GM12801 (cell line): ENCODE data around the gene KIN.

Experiments used
- CTCF ChIP-seq: IDR thresholded peaks from one replicate; pipeline ENCODE4 v1.5.1; 2011; ENCODE audit warnings: control low read depth; ENCODE audit not compliant: insufficient read length; ENCODE audit errors: extremely low read depth

KIN gene

GRCh38 chr10:7787857-7788638 is at the start of gene KIN, which contains the start of gene ATP5F1C:
Gene KIN, minus strand, starts transcription at chr10:7787993. Its CDS starts 60 bp downstream, at chr10:7787933.
Gene ATP5F1C, plus strand, starts transcription at chr10:7788177. Its CDS starts 31 bp downstream, at chr10:7788208.
- no peak for TF ChIP-seq CTCF

GRCh38 chr10:7836571-7836970 is 48.8 kb upstream of the KIN start:
- no peak for TF ChIP-seq CTCF

GRCh38 chr10:7834262-7834661 is 46.5 kb upstream of the KIN start:
- TF ChIP-seq CTCF: no peak

GRCh38 chr10:7833210-7833609 is 45.4 kb upstream of the KIN start:
- TF ChIP-seq CTCF: no peak

- no peak for TF ChIP-seq CTCF
Observed at GRCh38 chr10:7832060-7832459, 44.3 kb upstream of the KIN start.

- TF ChIP-seq CTCF: no peak
Observed at GRCh38 chr10:7829289-7829834, 41.6 kb upstream of the KIN start.

- no peak for TF ChIP-seq CTCF
Observed at GRCh38 chr10:7826971-7827370, 39.2 kb upstream of the KIN start.
